Neural cell (in vitro differentiated cells): ENCODE measurements around the gene PROM2. TPM values are rescaled to one million over a fixed set of nuclear protein-coding genes. Genes with fewer than 3 reads are reported as not detected.

Experiments
- H2AFZ ChIP-seq: fragments of 200-600, 300-800 bp; sonication (generic), shearing (Covaris generic); 2 replicates; pipeline ENCODE4 v1.6.0; 2014; ENCODE audit warnings: low read depth, mild to moderate bottlenecking, antibody characterized with exemption, low read length, moderate library complexity
- H3F3A ChIP-seq: fragments of 200-600 bp; shearing (Covaris generic); 2 replicates; pipeline ENCODE4 v1.6.1; 2016; ENCODE audit warnings: mild to moderate bottlenecking, moderate library complexity, mixed read lengths, antibody characterized with exemption, low read length; ENCODE audit not compliant: insufficient read depth, poor library complexity, severe bottlenecking
- H3K27ac ChIP-seq: fragments of 200-600, 300-800 bp; sonication (generic), shearing (Covaris generic); 2 replicates; pipeline ENCODE4 v1.5.1; 2014; ENCODE audit warnings: mild to moderate bottlenecking, low read length, moderate library complexity
- H3K27me3 ChIP-seq: fragments of 300-800, 200-600 bp; sonication (generic), shearing (Covaris generic); 2 replicates; pipeline ENCODE4 v1.6.0; 2014; ENCODE audit warnings: mild to moderate bottlenecking, low read depth, low read length, moderate library complexity; ENCODE audit not compliant: insufficient read depth
- H3K36me3 ChIP-seq: fragments of 300-800, 200-600 bp; sonication (generic), shearing (Covaris generic); 2 replicates; pipeline ENCODE4 v1.5.1; 2014; ENCODE audit warnings: mild to moderate bottlenecking, antibody characterized with exemption, low read length, moderate library complexity; ENCODE audit not compliant: insufficient read depth
- H3K4me2 ChIP-seq: fragments of 300-800, 200-600 bp; sonication (generic), shearing (Covaris generic); 2 replicates; pipeline ENCODE4 v1.6.0; 2014; ENCODE audit warnings: mild to moderate bottlenecking, low read length
- H3K4me3 ChIP-seq: fragments of 300-800, 200-600 bp; sonication (generic), shearing (Covaris generic); 2 replicates; pipeline ENCODE4 v1.5.1; 2014; ENCODE audit warnings: mild to moderate bottlenecking, low read length, moderate library complexity
- H3K79me2 ChIP-seq: fragments of 200-600 bp; shearing (Covaris generic); replicated peaks from 2 replicates; pipeline ENCODE4 v1.6.0; 2014; ENCODE audit warnings: mild to moderate bottlenecking, low read length, moderate library complexity; ENCODE audit not compliant: insufficient read depth
- H3K9ac ChIP-seq: fragments of 300-800, 200-600 bp; sonication (generic), shearing (Covaris generic); 2 replicates; pipeline ENCODE4 v1.6.1; 2016; ENCODE audit warnings: mild to moderate bottlenecking, low read length, mixed read lengths
- H3K9me2 ChIP-seq: fragments of 200-600 bp; shearing (Covaris generic); 2 replicates; pipeline ENCODE4 v1.6.1; 2016; ENCODE audit warnings: mild to moderate bottlenecking, low read length, mixed read lengths; ENCODE audit not compliant: insufficient read depth
- H3K9me3 ChIP-seq: fragments of 200-600, 300-800 bp; sonication (generic), shearing (Covaris generic); 2 replicates; pipeline ENCODE4 v1.6.1; 2016; ENCODE audit warnings: mild to moderate bottlenecking, mixed run types, low read length, moderate library complexity, mixed read lengths
- H4K20me1 ChIP-seq: fragments of 200-600 bp; shearing (Covaris generic); 2 replicates; pipeline ENCODE4 v1.6.1; 2016; ENCODE audit warnings: mild to moderate bottlenecking, mixed run types; ENCODE audit not compliant: insufficient read depth
- CTCF ChIP-seq: fragments of 450-650 bp; IDR thresholded peaks from 2 replicates; pipeline ENCODE4 v1.5.1; 2014; ENCODE audit warnings: antibody characterized with exemption, mild to moderate bottlenecking, moderate library complexity; ENCODE audit not compliant: poor library complexity, severe bottlenecking
- EP300 ChIP-seq: fragments of 450-650 bp; conservative IDR thresholded peaks from 2 replicates; pipeline ENCODE4 v1.6.1; 2014; ENCODE audit warnings: antibody characterized with exemption, mild to moderate bottlenecking, moderate library complexity; ENCODE audit not compliant: poor library complexity, severe bottlenecking
- EZH2 ChIP-seq: fragments of 200-600, 300-800 bp; shearing (Covaris generic), sonication (generic); IDR thresholded peaks from 2 replicates; pipeline ENCODE4 v1.6.1; 2014; ENCODE audit warnings: antibody characterized with exemption, low read length, borderline replicate concordance, mild to moderate bottlenecking; ENCODE audit not compliant: insufficient read depth, poor library complexity, severe bottlenecking
- MXI1 ChIP-seq: fragments of 450-650 bp; conservative IDR thresholded peaks from 2 replicates; pipeline ENCODE4 v1.6.1; 2014; ENCODE audit warnings: antibody characterized with exemption, mild to moderate bottlenecking; ENCODE audit not compliant: poor library complexity, severe bottlenecking
- POLR2AphosphoS5 ChIP-seq: IDR thresholded peaks from 2 replicates; pipeline ENCODE4 v1.6.1; 2012
- RAD21 ChIP-seq: fragments of 450-650 bp; conservative IDR thresholded peaks from 2 replicates; pipeline ENCODE4 v1.6.1; 2014; ENCODE audit warnings: antibody characterized with exemption, mild to moderate bottlenecking, moderate library complexity
- SMC3 ChIP-seq: fragments of 450-650 bp; conservative IDR thresholded peaks from 2 replicates; pipeline ENCODE4 v1.6.1; 2014; ENCODE audit warnings: antibody characterized with exemption, mild to moderate bottlenecking, moderate library complexity; ENCODE audit not compliant: poor library complexity
- TAF1 ChIP-seq: IDR thresholded peaks from 2 replicates; pipeline ENCODE4 v1.6.1; 2012; ENCODE audit warnings: low read depth
- polyA plus RNA-seq: library from polyadenylated mRNA; depleted of rRNA; stranded (reverse); fragments of >200 nt; gene quantifications from 2 replicates; pipeline ENCODE4 v1.2.3, GENCODE V29; 2014
- TF ChIP-seq, protein P1 (sequence below): IDR thresholded peaks from 2 replicates; pipeline ENCODE4 v1.6.1; 2012; ENCODE audit warnings: borderline replicate concordance

The PROM2 gene
- polyA plus RNA-seq, 1 donor from 2014 or later, result 2.2 TPM

- Histone ChIP-seq H3K4me3 (no peak overlapping the region), H3K36me3 (no peaks in the 10 kb centered on the region), H3K9me2 (no peaks in the 10 kb centered on the region), H3F3A (no peaks in the 10 kb centered on the region), H3K27ac (no peak overlapping the region), H3K9me3 (peaks cover 44% of the 10 kb centered on the region), H3K4me2 (no peak overlapping the region), H3K9ac (no peak overlapping the region), H2AFZ (no peak overlapping the region), H3K79me2 (no peaks in the 10 kb centered on the region), H3K27me3 (no peaks in the 10 kb centered on the region), H4K20me1 (no peaks in the 10 kb centered on the region)
- no peak for TF ChIP-seq EP300
- TF ChIP-seq EZH2, result no peak
- TF ChIP-seq, protein P1, sequence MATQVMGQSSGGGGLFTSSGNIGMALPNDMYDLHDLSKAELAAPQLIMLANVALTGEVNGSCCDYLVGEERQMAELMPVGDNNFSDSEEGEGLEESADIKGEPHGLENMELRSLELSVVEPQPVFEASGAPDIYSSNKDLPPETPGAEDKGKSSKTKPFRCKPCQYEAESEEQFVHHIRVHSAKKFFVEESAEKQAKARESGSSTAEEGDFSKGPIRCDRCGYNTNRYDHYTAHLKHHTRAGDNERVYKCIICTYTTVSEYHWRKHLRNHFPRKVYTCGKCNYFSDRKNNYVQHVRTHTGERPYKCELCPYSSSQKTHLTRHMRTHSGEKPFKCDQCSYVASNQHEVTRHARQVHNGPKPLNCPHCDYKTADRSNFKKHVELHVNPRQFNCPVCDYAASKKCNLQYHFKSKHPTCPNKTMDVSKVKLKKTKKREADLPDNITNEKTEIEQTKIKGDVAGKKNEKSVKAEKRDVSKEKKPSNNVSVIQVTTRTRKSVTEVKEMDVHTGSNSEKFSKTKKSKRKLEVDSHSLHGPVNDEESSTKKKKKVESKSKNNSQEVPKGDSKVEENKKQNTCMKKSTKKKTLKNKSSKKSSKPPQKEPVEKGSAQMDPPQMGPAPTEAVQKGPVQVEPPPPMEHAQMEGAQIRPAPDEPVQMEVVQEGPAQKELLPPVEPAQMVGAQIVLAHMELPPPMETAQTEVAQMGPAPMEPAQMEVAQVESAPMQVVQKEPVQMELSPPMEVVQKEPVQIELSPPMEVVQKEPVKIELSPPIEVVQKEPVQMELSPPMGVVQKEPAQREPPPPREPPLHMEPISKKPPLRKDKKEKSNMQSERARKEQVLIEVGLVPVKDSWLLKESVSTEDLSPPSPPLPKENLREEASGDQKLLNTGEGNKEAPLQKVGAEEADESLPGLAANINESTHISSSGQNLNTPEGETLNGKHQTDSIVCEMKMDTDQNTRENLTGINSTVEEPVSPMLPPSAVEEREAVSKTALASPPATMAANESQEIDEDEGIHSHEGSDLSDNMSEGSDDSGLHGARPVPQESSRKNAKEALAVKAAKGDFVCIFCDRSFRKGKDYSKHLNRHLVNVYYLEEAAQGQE, result no peak
- TF ChIP-seq CTCF, result no peak
- TF ChIP-seq POLR2AphosphoS5, result no peak
Measured at GRCh38 chr2:95231723-95232122, 42.5 kb upstream of the PROM2 start.

DNA sequence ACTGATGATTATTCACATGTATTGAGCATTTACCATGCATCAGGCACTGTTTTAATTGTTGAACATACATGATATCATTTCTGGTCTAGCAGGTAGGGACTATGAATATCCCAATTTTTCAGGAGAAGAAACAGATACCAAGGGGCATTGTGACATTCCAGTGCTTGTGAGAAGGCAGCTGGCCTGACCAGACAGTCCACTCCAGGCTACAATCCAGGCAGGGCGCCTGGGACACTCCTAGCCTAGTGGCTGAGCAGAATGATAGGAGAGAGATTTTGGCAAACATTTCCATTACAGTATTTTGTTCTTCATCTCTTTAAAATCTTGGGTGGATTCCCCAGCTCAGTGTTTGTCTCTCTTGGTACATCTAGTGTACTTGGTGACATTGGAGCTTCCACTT, 42.0 kb upstream of the PROM2 start:
- Histone ChIP-seq H3F3A (no peaks in the 10 kb centered on the region), H3K4me3 (no peak overlapping the region), H3K9me3 (peaks cover 44% of the 10 kb centered on the region), H4K20me1 (no peaks in the 10 kb centered on the region), H3K9me2 (no peaks in the 10 kb centered on the region), H3K4me2 (no peak overlapping the region), H3K27me3 (no peaks in the 10 kb centered on the region), H2AFZ (no peak overlapping the region), H3K9ac (no peak overlapping the region), H3K79me2 (no peaks in the 10 kb centered on the region), H3K27ac (no peak overlapping the region), H3K36me3 (no peaks in the 10 kb centered on the region)
- TF ChIP-seq POLR2AphosphoS5 (no peak), RAD21 (no peak), EZH2 (no peak), CTCF (no peak), MXI1 (no peak), TAF1 (no peak), SMC3 (no peak), EP300 (no peak)
- TF ChIP-seq, protein P1, result no peak
